Fibroblast of pulmonary artery (primary cell): ENCODE results near the gene IGF1R.

ENCODE experiments used
- DNase-seq: peaks from one replicate; pipeline ENCODE4 v3.0.0-alpha.2; 2010; ENCODE audit warnings: low read depth
- H3K4me3 ChIP-seq: replicated peaks from 2 replicates; pipeline ENCODE4 v1.5.1; 2011; ENCODE audit warnings: low read depth, mild to moderate bottlenecking, control low read depth, low read length, moderate library complexity
- CTCF ChIP-seq: IDR thresholded peaks from 2 replicates; pipeline ENCODE4 v1.5.1; 2011; ENCODE audit warnings: mild to moderate bottlenecking, control low read depth, low read length, inconsistent platforms; ENCODE audit errors: missing control alignments

The IGF1R gene

GRCh38 chr15:98856532-98856907 is 208.2 kb downstream of the IGF1R start:
- DNase-seq, result peak; percentile 59
- H3K4me3 ChIP-seq, result no peak overlapping the region
- TF ChIP-seq CTCF, result no peak

GRCh38 chr15:98858610-98859023 is 210.3 kb downstream of the IGF1R start:
- no peak for TF ChIP-seq CTCF
- no peak overlapping the region for H3K4me3 ChIP-seq
- no peak for DNase-seq

GRCh38 chr15:98859149-98859548 is 210.8 kb downstream of the IGF1R start:
- no peak for DNase-seq
- TF ChIP-seq CTCF, result no peak
- no peak overlapping the region for H3K4me3 ChIP-seq

- no peak for DNase-seq
- no peak for TF ChIP-seq CTCF
- no peak overlapping the region for H3K4me3 ChIP-seq
Measured at GRCh38 chr15:98860281-98861041, 212.1 kb downstream of the IGF1R start.

- TF ChIP-seq CTCF, result no peak
- H3K4me3 ChIP-seq, result no peak overlapping the region
Measured at GRCh38 chr15:98861188-98861587, 212.8 kb downstream of the IGF1R start.

GRCh38 chr15:98863983-98864382 is 215.6 kb downstream of the IGF1R start:
- no peak for DNase-seq

More at GRCh38 chr15:98861188-98861587, 212.8 kb downstream of the IGF1R start:
- DNase-seq, result no peak

More at GRCh38 chr15:98863983-98864382, 215.6 kb downstream of the IGF1R start:
- TF ChIP-seq CTCF, result no peak
- H3K4me3 ChIP-seq, result no peak overlapping the region
